LNCaP clone FGC (cell line): ENCODE data around the gene ABHD2.
"Not testable (repeated sequence)": the region's sequence is repeated elsewhere in the genome, so short reads cannot be mapped to it uniquely, and the experiment has no call there.

Experiments used
- DNase-seq: peaks from one replicate; pipeline ENCODE4 v3.0.0-alpha.2; 2011; ENCODE audit warnings: low read depth
- H3K4me3 ChIP-seq: 2 replicates; pipeline ENCODE4 v1.5.1; 2011; ENCODE audit warnings: mild to moderate bottlenecking, low read depth, low read length, control low read depth
- TF ChIP-seq, protein P1 (sequence below): IDR thresholded peaks from 2 replicates; pipeline ENCODE4 v1.5.1; 2012; ENCODE audit warnings: mild to moderate bottlenecking; ENCODE audit not compliant: control insufficient read depth, insufficient read depth; ENCODE audit errors: extremely low read depth

Gene ABHD2

DNA sequence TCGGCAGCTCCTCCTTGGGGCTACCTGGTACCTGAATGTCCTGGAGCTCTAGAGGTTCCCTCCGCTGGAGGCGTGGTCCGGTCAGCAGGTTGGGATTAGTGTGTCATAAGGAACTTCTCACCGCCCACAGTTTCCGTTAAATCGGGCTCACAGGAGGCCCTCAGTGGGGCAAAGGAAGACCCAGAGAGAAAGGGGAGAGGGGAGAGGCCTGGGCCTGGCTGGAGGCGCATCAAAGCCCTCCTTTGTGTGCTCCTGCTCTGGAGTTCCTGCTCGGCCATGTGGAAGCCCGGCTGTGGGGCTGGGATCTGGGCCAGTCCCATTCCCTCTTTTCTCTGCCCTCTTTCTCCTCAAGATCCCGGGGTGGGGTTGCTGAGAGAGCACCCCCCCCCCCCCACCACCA, 133.3 kb downstream of the ABHD2 start, which contains the start of gene RLBP1:
RLBP1 (minus strand) TSS at position 37 of the 400 bp plus-strand sequence. CDS start 2,604 bp downstream, outside the sequence.
- no peak for DNase-seq
- TF ChIP-seq, protein P1, sequence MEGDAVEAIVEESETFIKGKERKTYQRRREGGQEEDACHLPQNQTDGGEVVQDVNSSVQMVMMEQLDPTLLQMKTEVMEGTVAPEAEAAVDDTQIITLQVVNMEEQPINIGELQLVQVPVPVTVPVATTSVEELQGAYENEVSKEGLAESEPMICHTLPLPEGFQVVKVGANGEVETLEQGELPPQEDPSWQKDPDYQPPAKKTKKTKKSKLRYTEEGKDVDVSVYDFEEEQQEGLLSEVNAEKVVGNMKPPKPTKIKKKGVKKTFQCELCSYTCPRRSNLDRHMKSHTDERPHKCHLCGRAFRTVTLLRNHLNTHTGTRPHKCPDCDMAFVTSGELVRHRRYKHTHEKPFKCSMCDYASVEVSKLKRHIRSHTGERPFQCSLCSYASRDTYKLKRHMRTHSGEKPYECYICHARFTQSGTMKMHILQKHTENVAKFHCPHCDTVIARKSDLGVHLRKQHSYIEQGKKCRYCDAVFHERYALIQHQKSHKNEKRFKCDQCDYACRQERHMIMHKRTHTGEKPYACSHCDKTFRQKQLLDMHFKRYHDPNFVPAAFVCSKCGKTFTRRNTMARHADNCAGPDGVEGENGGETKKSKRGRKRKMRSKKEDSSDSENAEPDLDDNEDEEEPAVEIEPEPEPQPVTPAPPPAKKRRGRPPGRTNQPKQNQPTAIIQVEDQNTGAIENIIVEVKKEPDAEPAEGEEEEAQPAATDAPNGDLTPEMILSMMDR: no peak
- no peak within 1 kb of the TSS for H3K4me3 ChIP-seq

DNA sequence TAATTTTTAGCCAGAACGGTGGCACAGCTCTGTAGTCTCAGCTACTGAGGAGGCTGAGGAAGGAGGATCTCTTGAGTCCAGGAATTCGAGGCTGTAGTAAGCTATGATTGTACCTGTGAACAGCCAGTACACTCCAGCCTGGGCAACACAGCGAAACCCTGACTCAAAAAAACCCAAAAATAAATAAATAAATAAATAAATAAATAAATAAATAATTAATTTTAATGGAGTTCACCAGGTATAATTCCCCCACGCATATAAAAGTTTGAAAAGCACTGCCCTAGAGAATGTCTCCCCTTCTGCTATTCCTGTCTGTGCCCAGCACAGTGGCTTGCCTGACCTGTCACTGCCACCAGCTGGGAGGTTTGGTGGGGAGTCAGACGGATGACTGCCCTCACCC, 137.3 kb downstream of the ABHD2 start:
- TF ChIP-seq, protein P1: no peak
- H3K4me3 ChIP-seq: no peak overlapping the region
- no peak for DNase-seq

DNA sequence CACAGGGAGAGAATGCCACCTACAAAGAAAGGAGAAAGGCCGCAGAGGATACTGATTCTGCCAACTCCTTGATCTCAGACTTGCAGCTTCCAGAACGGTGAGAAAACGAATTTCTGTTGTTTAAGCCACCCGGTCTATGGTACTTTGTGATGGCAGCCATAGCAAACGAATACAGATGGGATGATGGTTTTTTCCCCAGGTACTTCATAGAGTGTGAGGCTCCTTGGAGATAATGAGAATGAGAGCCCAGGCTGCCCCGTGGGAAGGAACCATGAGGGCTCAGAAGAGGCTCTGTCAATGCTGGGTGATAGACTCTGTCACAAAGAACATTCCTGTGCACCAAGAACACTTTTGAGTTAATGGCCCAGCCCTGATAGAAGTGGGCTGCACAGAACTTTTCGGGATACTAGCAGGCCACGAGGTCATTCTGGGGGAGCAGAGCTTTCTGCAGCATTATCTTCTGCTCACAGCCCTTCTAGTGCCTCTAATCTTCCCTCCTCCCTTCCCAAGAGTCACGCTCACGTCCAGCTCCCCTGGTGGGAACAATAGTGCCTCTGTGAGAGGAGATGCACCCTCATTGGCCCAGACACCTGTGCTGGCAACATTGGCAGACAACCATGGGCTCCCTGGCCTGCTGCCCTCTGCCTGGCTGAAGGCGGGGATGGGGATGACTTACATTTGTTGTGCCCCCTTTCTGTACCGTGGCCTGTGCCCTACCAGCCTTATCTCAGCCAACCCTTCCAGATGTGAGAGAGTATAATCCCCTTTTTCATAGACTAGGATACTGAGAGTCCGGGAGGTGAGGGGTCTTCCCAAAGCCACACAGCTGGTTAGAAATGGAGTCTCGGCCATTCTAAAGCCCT, 138.3 kb downstream of the ABHD2 start:
- no peak overlapping the region for H3K4me3 ChIP-seq
- DNase-seq: no peak
- TF ChIP-seq, protein P1: no peak

DNA sequence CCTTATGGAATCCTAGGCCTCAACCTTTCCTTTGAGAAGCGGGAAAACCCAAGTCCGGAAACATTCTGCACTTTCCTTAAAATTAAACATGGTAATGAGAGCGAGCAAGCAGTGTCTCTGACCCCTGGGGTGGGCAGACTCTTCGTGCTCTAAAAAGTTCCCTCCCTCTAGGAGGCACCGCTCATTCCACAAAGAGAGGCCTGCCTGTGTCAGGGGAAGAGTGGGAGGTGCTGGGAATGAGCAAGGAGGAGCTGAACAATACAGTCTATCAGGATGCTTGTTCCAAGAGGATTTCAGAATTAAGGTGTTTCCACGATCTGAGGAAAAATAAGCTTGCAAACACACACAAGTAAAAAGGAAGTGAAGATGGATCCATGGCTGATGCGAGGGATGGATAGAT, 139.2 kb downstream of the ABHD2 start:
- TF ChIP-seq, protein P1: no peak
- DNase-seq: no peak
- no peak overlapping the region for H3K4me3 ChIP-seq

DNA sequence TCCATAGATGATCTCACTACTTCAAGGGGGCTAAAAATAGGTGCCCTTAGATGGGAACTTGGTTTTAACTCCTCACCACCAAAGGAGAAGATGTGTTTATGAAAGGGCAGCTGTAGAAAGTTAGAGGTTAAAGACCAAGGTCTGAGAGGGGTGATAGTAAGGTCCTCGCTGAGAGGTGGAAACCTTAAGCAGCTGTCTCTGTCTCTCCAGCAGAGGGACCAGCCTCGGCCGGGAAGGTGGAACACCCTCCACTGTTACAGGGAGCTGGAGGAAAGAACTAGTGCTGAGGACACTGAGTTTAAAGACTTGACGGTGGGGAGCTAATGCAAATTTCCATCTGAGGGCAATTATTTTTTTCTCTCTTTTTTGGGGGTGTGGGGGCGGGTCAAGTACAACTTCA, 142.0 kb downstream of the ABHD2 start:
- TF ChIP-seq, protein P1: no peak
- DNase-seq: no peak
- H3K4me3 ChIP-seq: no peak overlapping the region

DNA sequence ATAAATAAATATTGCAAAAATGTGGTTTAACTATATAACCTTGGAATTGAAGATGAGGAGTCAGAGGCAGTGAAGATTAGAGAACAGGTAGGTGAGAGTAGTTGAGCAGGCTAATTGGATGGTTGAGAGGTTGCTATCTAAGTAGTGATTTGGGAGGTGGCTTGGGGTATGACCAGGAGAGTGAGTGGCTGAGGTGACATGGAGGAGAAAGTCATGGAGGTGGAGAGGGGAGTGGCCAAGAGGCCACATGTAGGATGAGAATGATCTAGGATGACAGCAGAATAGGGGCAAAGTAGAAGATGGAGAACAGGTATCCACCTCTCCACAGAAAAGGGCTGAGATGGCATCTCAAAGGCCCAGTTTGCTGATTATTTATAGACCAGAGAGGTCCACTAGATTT, 143.6 kb downstream of the ABHD2 start:
- no peak for DNase-seq
- no peak overlapping the region for H3K4me3 ChIP-seq
- TF ChIP-seq, protein P1: no peak

DNA sequence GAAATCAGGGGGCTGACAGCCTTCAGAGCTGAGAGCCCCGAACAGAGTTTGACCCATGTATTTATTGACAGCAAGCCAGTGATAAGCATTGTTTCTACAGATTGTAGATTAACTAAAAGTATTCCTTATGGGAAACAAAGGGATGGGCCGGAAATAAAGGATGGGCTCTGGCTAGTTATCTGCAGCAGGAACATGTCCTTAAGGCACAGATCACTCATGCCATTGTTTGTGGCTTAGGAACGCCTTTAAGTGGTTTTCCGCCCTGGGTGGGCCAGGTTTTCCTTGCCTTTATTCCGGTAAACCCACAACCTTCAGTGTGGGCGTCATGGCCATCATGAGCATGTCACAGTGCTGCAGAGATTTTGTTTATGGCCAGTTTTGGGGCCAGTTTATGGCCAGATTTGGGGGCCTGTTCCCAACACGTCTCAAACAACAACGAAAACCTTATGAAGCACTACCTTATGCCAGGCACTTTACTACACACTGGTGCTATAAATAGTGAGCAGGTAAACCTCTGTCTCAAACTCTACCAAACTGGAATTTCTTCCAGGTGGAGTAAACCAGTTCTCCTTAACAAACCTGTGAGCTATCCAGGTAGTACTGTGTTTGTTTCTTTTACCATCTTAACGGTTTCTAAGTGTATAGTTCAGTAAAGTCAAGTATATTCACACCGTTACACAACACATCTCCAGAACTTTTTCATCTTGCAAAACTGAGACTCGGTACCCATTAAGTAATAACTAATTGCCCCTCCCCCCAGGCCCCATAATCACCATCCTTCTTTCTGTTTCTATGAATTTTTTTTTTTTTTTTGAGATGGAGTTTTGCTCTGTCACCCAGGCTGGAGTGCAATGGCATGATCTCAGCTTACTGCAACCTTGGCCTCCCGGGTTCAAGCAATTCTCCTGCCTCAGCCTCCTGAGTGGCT, 151.9 kb downstream of the ABHD2 start:
- not testable (repeated sequence) for H3K4me3 ChIP-seq, DNase-seq
